CD4-positive, alpha-beta T cell (primary cell): Measurements from ENCODE around the gene WDTC1. TPM values are rescaled to one million over a fixed set of nuclear protein-coding genes. Genes with fewer than 3 reads are reported as not detected.

ENCODE experiments used
- ATAC-seq: fragments of 200-7000 bp; cut with Tn5 transposase; one replicate; pipeline ENCODE4 v1.10.0; 2022; ENCODE audit warnings: mild to moderate bottlenecking; ENCODE audit not compliant: poor library complexity
- CTCF ChIA-PET: fragments of 350-600 bp; sonication (Branson Sonifier 250); formaldehyde crosslinking; loops from one replicate; lab custom pipeline; 2021; ENCODE audit warnings: antibody characterized with exemption, inconsistent platforms; lab: Charles Lee
- POLR2A ChIA-PET: fragments of 350-600 bp; sonication (Branson Sonifier 250); formaldehyde crosslinking; loops from one replicate; lab custom pipeline; 2021; ENCODE audit warnings: antibody characterized with exemption, inconsistent platforms; lab: Charles Lee
- DNase-seq, 14 experiments: peaks; one replicate each; pipeline ENCODE4 v3.0.0-alpha.2; 2013 to 2020; ENCODE audit warnings: mixed read lengths in 2 of 14
- H3K27ac ChIP-seq, 2 donors: one replicate each; pipeline versions ENCODE4 v1.5.1 to v1.7.0; 2013; ENCODE audit warnings: low read length in 2 of 2, low read depth in 1 of 2, mild to moderate bottlenecking in 1 of 2
- H3K27me3 ChIP-seq, 2 experiments: 1 replicate in 1 of 2; 2 replicates in 1 of 2; pipeline versions ENCODE4 v1.6.1 to v1.7.0; 2013; ENCODE audit warnings: low read length in 2 of 2, control low read depth in 1 of 2, mild to moderate bottlenecking in 1 of 2, moderate library complexity in 1 of 2; ENCODE audit not compliant: insufficient read depth in 2 of 2, control insufficient read depth in 1 of 2
- H3K36me3 ChIP-seq: one replicate; pipeline ENCODE4 v1.6.1; 2013; ENCODE audit warnings: low read length, control low read depth; ENCODE audit not compliant: insufficient read depth
- H3K4me1 ChIP-seq: one replicate; pipeline ENCODE4 v1.6.1; 2013; ENCODE audit warnings: low read length, control low read depth; ENCODE audit not compliant: insufficient read depth
- H3K4me3 ChIP-seq: one replicate; pipeline ENCODE4 v1.5.1; 2013; ENCODE audit warnings: mild to moderate bottlenecking, low read length, moderate library complexity
- H3K9me3 ChIP-seq, 2 experiments: 1 replicate in 1 of 2; 2 replicates in 1 of 2; pipeline versions ENCODE4 v1.6.1 to v1.7.0; 2013; ENCODE audit warnings: low read length in 2 of 2, mild to moderate bottlenecking in 2 of 2, control low read depth in 1 of 2, moderate library complexity in 1 of 2; ENCODE audit not compliant: control insufficient read depth in 1 of 2, insufficient read depth in 1 of 2
- H3K27ac Mint-ChIP-seq: one replicate; pipeline ENCODE4 v1.8.0; 2020; ENCODE audit warnings: mixed read lengths
- H3K27me3 Mint-ChIP-seq: one replicate; pipeline ENCODE4 v1.8.0; 2021; ENCODE audit warnings: mixed read lengths
- H3K36me3 Mint-ChIP-seq: one replicate; pipeline ENCODE4 v1.8.0; 2021; ENCODE audit warnings: low read depth, mixed read lengths
- H3K4me1 Mint-ChIP-seq: one replicate; pipeline ENCODE4 v1.8.0; 2021; ENCODE audit warnings: low read depth, mixed read lengths
- H3K4me3 Mint-ChIP-seq: one replicate; pipeline ENCODE4 v1.8.0; 2020; ENCODE audit warnings: mild to moderate bottlenecking, mixed read lengths
- H3K9me3 Mint-ChIP-seq: one replicate; pipeline ENCODE4 v1.8.0; 2020; ENCODE audit warnings: mixed read lengths
- intact Hi-C, 2 experiments: fragments of 100-400 bp; cut with DNase I in 1 of 2; cut with micrococcal nuclease in 1 of 2; formaldehyde crosslinking; loops; one replicate each; pipeline versions ENCODE4 v1.15.1 to v1.9.0; 2023 to 2025; cut with DNase I, micrococcal nuclease
- total RNA-seq, 174 experiments: library from RNA in 2 of 174; stranded (reverse) in 2 of 174; gene quantifications; one replicate each; pipeline ENCODE4 v1.2.3 and lab custom pipeline; 2021 to 2026
- TF ChIP-seq, protein P1 (sequence below): fragments of 200-600 bp; IDR thresholded peaks from one replicate; pipeline ENCODE4 v1.8.0; 2022; ENCODE audit warnings: antibody characterized with exemption, mild to moderate bottlenecking

WDTC1 gene
- total RNA-seq, 2 experiments from 2014 or later: 17.7 to 18.6 TPM

DNA sequence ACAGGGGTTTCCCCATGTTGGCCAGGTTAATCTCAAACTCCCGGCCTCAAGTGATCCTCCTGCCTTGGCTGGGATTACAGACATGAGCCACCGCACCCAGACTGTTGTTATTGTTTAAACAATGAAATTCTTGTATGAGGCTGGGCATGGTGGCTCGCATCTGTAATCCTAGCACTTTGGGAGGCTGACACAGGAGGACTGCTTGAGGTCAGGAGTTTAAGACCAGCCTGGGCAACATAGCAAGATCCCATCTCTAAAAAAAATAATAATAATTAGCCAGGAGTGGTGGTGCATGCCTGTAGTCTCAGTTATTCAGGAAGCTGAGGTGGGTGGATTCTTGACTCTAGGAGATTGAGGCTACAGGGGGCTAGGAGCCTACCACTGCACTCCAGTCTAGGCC is 6.7 kb upstream of the WDTC1 start:
- Mint-ChIP-seq H3K36me3 (no peaks in the 10 kb centered on the region), H3K4me3 (no peak overlapping the region), H3K9me3 (no peaks in the 10 kb centered on the region), H3K4me1 (no peaks in the 10 kb centered on the region), H3K27ac (no peak overlapping the region), H3K27me3 (no peaks in the 10 kb centered on the region)
- ChIA-PET POLR2A (no interaction called here), CTCF (interaction anchor here (0.6 kb wide), 1 partner anchor 24 kb away, joined by 3 read pairs; no protein-coding TSS in a partner anchor)
- ATAC-seq (no peak), DNase-seq (no peak)
- Histone ChIP-seq H3K4me3 (no peak overlapping the region), H3K36me3 (no peaks in the 10 kb centered on the region), H3K27ac (no peak overlapping the region), H3K27me3 (no peaks in the 10 kb centered on the region), H3K9me3 (no peaks in the 10 kb centered on the region), H3K4me1 (no peaks in the 10 kb centered on the region)
- intact Hi-C loops: no loop called here
- TF ChIP-seq, protein P1, sequence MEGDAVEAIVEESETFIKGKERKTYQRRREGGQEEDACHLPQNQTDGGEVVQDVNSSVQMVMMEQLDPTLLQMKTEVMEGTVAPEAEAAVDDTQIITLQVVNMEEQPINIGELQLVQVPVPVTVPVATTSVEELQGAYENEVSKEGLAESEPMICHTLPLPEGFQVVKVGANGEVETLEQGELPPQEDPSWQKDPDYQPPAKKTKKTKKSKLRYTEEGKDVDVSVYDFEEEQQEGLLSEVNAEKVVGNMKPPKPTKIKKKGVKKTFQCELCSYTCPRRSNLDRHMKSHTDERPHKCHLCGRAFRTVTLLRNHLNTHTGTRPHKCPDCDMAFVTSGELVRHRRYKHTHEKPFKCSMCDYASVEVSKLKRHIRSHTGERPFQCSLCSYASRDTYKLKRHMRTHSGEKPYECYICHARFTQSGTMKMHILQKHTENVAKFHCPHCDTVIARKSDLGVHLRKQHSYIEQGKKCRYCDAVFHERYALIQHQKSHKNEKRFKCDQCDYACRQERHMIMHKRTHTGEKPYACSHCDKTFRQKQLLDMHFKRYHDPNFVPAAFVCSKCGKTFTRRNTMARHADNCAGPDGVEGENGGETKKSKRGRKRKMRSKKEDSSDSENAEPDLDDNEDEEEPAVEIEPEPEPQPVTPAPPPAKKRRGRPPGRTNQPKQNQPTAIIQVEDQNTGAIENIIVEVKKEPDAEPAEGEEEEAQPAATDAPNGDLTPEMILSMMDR: no peak

DNA sequence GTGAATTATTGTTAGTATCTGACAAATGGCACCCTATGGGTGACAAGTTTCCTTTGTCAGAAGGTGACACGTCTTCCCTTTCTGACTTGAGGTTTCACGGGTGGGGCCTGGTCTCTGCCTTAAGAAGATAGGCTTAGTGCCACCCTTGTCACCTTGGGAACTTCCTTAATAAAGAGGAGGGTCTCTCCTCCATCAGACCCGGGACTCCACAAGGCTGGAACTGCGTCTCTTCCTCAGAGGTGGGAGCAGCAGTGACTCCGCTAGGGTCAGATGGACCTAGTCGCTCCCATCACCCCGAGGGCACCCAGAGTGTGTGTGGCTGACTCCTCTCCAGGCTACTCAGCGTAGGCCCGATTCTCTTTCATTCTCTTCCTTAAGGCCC is 774 bp upstream of the WDTC1 start:
- Histone ChIP-seq H3K27me3 (no peaks in the 10 kb centered on the region), H3K36me3 (no peaks in the 10 kb centered on the region), H3K9me3 (no peaks in the 10 kb centered on the region), H3K4me3 (peak overlapping the region; percentile 48), H3K4me1 (peaks cover 29% of the 10 kb centered on the region), H3K27ac (peak overlapping the region; percentile 66 to 70)
- Mint-ChIP-seq H3K27ac (peak overlapping the region; percentile 99), H3K36me3 (peaks cover 14% of the 10 kb centered on the region), H3K4me1 (peaks cover 38% of the 10 kb centered on the region), H3K9me3 (no peaks in the 10 kb centered on the region), H3K4me3 (peak overlapping the region; percentile 100), H3K27me3 (peaks cover 4% of the 10 kb centered on the region)
- TF ChIP-seq, protein P1: no peak
- ChIA-PET POLR2A (interaction anchor here (0.7 to 1.5 kb wide), 12 partner anchors 11 to 1349 kb away, joined by 3 to 11 read pairs (median 4); partner anchors contain the start of genes FAM76A, GPATCH3, SLC9A1 and WASF2), CTCF (interaction anchor here (0.7 to 1.6 kb wide), 3 partner anchors 8 to 79 kb away, joined by 3 to 5 read pairs (median 3); partner anchors contain the start of gene SLC9A1)
- DNase-seq (peak in 7 of 14 experiments; percentile 3 to 71 (median 23)), ATAC-seq (no peak)
- intact Hi-C loops: loop anchor here (1.0 to 10.0 kb wide), 6 partner anchors 78 to 1989 kb away; partner anchors contain the start of genes FAM76A (in 1 of the 2), NUDC (in 1 of the 2), RSRP1 (in 1 of the 2) and SLC9A1 (in 1 of the 2)

DNA sequence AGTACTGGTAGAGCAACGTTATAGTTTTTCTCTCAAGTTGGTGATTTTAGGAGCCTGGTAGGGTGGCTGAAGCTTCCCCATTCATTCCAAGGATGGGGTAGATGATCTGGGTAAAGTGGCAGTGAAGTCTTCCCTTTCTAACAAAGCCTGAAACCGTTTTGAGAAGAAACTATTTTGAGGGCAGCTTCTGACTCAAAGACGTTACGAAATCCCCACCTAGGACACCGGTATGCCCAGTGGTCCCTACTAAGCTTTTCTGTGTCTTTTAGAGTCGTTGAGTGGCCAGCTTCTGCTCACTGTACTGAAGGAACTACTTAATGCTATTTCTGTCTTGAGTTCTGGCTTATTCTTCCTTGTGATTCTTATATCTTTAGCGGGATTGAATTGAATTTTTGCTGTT is 1.4 kb downstream of the WDTC1 start:
- Histone ChIP-seq H3K4me1 (peaks cover 29% of the 10 kb centered on the region), H3K27ac (peak overlapping the region; percentile 59 to 73), H3K9me3 (no peaks in the 10 kb centered on the region), H3K4me3 (peak overlapping the region; percentile 62), H3K36me3 (no peaks in the 10 kb centered on the region), H3K27me3 (no peaks in the 10 kb centered on the region)
- peak overlapping the region; percentile 99 for H3K27ac Mint-ChIP-seq
- ATAC-seq (no peak), DNase-seq (peak in 2 of 14 experiments; percentile 16 to 25)
- POLR2A ChIA-PET: interaction anchor here (0.6 to 1.5 kb wide), 2 partner anchors 124 to 506 kb away, joined by 3 to 6 read pairs; no protein-coding TSS in a partner anchor
- no peaks in the 10 kb centered on the region for H3K9me3 Mint-ChIP-seq
- intact Hi-C loops: loop anchor here (2.0 to 10.0 kb wide), 4 partner anchors 79 to 1991 kb away; partner anchors contain the start of genes RSRP1 (in 1 of the 2), SLC9A1 (in 1 of the 2), TMEM222 (in 1 of the 2) and WASF2 (in 1 of the 2)
- CTCF ChIA-PET: interaction anchor here (0.6 kb wide), 1 partner anchor 81 kb away, joined by 4 read pairs; the partner anchor contains the start of gene SLC9A1
- peak overlapping the region; percentile 93 for H3K4me3 Mint-ChIP-seq
- peaks cover 42% of the 10 kb centered on the region for H3K4me1 Mint-ChIP-seq
- peaks cover 4% of the 10 kb centered on the region for H3K27me3 Mint-ChIP-seq
- TF ChIP-seq, protein P1: no peak
- H3K36me3 Mint-ChIP-seq: peaks cover 14% of the 10 kb centered on the region
